Measurements from ENCODE around the gene TBC1D25.
"Not testable (repeated sequence)": the region's sequence is repeated elsewhere in the genome, so short reads cannot be mapped to it uniquely, and the experiment has no call there.

The TBC1D25 gene

DNA sequence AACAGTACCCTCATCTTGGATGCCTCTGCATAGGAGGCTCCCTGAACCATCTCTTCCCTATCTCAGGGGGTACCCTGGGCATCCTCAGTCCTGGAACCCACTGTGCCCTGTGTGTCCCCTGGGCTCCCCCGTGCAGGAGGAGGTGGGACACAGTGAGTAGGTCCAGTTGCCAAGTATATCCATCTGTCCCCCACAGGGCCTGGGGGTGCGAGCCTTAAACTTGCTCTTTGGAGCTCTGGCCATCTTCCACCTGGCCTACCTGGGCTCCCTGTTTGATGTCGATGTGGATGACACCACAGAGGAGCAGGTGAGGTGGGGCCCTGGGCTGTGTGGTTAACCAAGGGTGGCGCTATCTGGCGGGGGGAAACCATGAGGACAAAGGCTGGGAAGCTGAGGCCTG, 22.5 kb upstream of the TBC1D25 start:
- no peak for DNase-seq

DNA sequence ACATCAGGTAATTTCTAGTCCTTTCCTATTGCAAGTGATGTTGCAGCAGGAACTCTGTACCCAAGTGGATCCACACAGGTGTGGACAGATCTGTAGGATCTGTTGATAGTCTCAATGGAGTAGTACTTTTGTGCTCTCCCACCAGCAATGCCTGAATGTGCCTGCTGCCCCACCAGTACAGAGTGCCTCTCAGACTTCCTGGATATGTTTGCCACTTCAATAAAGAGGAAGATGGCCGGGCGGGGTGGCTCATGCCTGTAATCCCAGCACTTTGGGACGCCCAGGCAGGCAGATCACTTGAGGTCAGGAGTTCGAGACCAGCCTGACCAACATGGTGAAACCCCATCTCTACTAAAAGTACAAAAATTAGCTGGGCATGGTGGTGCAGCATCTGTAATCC, 20.0 kb upstream of the TBC1D25 start:
- not testable (repeated sequence) for DNase-seq

DNA sequence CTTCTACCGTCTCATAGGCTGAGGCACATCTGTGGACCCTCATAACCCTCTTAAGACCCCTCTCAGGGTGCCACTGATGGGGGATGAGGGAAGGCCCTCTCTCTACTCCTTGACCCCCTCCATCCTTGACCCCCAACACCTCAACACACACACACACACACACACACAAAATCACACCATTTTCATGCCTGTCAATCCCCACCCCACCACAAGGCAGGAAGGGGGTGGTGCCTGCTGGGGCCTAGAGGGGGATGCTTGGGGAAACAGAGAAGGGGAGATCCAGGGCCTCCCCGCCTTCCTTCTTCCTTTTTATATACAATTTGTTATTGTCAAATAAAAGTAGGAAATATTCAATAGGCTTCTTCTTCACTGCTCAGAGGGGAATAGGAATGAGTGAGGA, 19.1 kb upstream of the TBC1D25 start:
- DNase-seq: no peak

DNA sequence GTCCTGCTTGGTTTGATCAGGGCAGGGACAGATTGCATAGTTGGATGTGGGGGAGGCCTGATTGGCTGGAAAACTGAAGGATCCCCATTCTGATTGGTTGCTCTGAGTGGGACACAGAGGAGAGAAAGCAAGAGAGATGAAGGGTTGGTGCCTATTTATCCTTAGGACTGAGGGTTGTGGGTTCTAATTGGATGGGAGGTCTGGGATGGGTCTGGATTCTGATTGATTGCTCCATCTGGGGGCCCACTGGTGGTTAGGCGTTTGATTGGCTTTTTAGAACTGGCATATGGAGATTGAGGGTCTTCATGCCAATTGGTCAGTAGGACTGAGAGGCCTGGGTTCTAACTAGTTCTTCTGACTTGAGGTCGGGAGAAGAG, 18.6 kb upstream of the TBC1D25 start:
- no peak for DNase-seq

DNA sequence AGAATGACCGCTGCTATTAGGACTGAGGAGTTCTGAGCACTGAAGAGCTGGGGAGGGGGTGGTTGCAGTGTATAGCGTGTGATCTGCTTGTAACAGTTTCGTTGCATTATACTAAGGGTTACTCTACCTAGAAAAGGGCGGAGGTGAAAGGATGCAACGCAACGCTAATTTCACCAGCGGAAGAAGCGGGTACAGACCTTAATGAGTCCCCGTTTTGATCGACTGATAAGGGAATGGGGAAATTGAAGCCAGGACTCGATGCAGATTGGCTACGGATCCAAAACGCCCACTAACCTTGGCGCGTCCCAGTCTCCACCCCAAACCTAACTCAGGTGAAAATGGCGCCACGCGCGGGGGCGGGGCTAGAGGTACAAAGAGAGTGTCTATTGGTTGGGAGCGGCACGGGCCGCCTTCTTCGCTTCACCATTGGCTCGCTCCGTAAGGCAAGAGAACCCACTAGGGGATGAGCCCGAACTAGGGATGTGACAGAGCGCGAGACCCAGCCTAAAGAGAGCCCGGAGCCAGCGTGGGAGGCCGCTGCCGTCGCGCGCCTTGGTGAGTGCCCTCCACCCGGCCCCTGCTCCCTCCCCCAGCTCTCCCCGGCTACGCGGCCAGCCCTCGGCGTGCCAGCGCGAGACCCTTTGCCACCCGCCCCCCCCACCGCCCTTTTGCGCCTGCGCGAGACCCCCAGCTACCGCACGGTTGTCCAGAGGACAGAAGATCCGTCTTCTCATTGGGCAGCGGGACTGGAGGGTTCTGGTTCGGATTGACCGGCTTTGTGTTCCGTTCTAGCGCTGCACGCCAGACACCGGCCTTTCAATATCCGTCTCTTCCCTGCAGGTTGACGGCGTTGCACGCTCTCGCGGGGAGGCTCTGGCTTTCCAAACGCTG, 17.9 kb upstream of the TBC1D25 start, which contains the start of gene EBP:
Gene EBP, plus strand, starts transcription at position 456 of the 891 bp plus-strand sequence. CDS start 1,964 bp downstream, outside the sequence.
- peak; percentile 21 for DNase-seq

DNA sequence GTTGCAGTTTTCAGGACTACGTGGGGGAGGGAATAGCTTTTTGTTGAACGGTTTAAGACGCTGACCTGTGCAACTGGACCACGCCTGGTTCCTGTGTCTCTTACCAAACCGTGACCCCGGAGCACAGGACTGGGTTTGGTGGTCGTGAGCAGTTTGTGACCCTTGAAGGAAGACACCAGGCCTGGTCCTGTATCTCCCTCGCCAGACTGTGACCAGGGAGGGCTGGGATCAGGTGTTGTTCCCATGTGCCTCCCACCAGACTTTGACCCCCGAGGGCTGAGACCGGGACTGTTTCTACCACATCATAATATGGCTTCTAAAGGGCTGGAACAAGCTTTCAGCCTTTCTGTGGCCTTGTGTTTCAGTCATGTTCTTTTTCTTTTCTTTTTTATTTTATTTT, 17.2 kb upstream of the TBC1D25 start:
- no peak for DNase-seq

DNA sequence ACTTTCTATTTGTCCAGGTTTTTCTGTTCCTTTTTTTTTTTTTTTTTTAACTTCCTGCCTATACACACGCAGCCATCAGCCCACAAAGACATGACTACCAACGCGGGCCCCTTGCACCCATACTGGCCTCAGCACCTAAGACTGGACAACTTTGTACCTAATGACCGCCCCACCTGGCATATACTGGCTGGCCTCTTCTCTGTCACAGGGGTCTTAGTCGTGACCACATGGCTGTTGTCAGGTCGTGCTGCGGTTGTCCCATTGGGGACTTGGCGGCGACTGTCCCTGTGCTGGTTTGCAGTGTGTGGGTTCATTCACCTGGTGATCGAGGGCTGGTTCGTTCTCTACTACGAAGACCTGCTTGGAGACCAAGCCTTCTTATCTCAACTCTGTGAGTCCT, 15.8 kb upstream of the TBC1D25 start:
- DNase-seq: no peak

DNA sequence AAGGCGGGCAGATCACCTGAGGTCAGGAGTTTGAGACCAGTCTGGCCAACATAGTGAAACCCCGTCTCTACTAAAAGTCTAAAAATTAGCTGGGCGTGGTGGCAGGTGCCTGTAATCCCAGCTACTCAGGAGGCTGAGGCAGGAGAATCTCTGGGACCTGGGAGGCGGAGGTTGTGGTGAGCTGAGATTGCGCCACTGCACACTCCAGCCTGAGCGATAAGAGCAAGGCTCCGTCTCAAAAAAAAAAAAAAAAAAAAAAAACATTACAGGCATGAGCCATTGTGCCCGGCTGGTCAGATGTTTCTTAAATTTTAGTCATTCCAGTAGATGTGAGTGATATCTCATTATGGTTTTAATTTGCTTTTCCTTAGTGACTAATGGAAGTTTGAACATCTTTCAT, 13.7 kb upstream of the TBC1D25 start:
- not testable (repeated sequence) for DNase-seq

DNA sequence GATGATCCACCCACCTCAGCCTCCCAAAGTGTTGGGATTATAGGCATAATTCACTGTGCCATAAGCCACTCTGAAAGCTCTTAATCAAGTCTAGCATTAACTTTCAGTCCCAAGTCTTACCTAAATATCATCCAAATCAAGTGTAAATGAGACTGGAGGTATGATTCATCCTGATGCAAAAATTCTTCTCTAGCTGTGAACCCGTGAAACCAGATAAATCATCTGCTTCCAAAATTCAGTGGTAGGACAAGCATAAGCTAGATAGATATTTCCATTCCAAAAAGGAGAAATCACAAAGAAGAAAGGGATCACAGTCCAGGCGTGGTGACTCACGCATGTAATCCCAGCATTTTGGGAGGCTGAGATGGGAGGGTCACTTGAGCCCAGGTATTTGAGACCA, 8.8 kb upstream of the TBC1D25 start:
- no peak for DNase-seq

DNA sequence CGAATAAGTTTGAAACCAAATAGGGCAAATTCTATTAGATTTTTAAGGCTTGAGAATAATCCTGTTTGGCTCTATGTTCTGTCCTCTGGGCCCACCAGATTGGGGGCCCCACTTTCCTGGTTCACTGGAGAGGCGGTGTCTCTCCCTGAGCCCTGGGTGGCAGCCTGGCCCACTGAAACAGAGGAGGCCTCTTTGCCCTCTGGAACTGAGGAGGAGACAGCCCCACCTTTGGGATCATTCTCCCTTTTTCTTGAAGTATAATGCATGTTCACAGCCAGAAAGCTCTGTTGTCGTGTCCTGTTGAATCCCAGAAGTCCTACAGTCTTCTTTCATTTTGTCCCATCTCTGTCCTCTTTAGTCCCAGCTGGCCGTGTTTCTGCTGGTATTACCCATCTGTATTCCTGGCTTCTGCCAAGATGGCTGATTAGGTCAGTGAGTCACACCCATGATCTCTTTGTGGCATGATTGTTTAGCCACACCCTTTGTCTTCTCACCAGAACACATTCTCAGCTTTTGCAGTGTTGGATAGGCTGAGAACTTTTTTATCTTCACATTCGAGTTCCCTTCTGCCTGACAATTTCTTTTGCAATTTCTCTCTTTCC, 8.1 kb upstream of the TBC1D25 start:
- DNase-seq: no peak

DNA sequence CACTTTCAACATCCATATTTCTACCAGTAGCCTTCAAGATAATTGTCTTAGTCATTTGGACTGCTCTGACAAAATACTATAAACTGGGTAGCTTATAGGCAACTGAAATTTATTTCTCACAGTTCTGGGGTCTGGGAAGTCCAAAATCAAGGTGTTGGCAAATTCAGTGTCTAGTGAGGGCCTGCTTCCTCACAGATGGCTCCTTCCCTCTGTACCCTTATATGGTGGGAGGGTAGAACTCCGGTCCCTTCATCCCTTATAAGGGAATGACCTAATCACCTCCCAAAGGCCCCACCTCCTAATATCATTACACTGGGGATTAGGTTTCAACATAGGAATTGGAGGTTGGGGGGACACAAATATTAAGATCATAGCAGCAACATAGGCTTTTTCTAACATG, 7.4 kb upstream of the TBC1D25 start:
- DNase-seq: no peak

DNA sequence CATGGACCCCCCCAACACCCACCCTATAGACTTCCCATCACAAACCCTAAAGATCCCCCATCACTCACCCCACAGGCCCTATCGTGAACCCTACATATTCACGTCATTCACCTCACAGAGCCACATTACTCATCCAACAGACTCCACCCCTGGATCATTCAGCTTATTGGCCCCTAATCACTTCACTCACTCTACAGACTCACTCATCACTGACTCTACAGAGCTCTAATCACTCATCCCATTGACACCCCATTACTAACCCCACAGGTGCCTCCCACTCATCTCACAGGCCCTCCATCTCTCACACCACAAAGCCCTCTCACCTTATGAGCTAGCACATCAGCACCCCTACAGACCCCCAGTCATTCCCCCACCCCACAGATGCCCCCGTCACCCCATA, 6.3 kb upstream of the TBC1D25 start:
- no peak for DNase-seq

DNA sequence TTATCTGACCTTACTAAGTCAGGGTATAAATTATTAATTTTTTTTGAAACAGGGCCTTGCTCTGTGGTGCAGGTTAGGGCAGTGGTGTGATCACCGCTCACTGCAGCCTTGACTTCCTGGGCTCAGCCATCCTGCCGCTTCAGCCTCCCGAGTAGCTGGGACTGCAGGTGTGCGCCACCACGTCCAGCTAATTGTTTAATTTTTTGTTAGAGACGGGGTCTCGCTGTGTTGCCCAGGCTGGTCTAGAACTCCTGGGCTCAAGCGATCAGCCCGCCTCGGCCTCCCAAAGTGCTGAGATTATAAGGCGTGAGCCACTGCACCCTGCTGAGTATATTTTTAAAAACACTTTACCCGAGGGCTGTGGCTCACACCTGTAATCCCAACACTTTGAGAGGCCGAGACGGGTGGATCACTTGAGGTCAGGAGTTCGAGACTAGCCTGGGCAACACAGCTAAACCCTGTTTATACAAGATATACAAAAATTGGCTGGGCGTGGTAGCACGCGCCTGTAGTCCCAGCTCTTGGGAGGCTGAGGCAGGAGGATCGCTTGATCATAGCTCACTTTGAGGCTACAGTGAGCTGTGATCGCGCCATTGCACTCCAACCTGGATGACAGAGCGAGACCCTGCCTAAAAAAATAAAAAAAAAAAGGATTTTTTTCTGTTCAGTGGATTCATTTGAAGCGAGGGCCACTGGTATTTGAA, 721 bp upstream of the TBC1D25 start:
- no peak for DNase-seq

DNA sequence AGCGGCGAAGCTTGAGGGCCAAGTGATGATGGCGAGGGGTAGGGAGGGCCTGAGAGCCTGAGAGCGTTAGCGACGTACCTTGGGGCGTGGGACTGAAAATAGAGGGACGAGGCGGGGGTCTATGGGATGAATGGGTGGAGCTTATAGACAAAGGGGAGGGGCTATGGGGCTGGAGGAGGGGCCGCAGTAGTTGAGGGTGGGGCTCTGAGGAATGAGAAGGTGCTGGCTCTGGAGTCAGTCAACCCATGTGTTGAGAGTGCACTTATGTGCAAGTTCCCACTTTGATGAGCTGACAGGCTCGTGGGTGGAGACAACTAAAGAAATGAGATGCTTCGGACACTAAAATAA, 488 bp downstream of the TBC1D25 start:
- no peak for DNase-seq

DNA sequence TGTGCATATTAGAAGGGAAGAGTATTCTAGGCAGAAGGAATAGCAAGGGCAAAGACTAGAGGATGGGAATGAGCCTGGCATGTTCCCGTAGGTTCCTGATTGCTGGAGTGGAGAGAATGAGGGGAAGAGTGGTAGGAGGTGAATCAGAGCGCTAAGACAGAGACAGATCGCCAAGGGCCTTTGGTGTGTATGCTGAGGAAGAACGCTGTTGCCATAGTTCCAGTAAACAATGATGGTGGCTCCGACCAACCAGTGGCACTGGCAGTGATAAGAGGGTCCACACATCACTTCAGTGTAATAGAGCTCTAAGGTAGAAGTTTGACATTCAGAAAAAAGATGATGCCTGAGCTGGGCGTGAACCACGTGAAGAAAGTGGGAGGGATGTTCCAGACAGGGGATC, 966 bp downstream of the TBC1D25 start:
- no peak for DNase-seq

DNA sequence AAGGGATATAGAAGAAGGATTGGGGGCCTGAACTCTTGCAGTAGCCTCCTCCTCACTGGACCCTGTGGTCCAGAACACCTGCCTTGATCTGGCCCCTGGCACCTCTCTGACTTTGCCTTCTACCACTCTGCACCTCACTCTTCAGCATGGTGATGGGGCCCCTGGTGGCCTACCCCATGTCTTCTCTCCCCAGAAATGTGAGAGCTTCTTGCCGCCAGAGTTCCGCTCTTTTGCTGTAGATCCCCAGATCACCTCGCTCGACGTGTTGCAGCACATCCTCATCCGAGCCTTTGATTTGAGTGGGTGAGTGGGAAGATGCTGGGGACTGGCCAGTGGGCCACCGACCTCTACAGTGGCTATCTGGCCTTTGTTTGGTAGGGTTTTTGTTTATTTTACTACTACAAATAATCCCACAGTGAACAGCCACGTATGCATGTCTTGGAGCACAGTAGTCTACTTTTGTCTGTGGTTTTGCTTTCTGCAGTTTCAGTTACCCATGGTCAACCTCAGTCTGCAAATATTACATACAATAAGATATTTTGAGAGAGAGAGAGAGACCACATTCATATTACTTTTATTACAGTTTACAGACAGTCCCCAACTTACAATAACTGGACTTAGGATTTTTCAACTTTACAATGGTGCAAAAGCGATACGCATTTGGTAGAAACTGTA, 1.8 kb downstream of the TBC1D25 start:
- no peak for DNase-seq

DNA sequence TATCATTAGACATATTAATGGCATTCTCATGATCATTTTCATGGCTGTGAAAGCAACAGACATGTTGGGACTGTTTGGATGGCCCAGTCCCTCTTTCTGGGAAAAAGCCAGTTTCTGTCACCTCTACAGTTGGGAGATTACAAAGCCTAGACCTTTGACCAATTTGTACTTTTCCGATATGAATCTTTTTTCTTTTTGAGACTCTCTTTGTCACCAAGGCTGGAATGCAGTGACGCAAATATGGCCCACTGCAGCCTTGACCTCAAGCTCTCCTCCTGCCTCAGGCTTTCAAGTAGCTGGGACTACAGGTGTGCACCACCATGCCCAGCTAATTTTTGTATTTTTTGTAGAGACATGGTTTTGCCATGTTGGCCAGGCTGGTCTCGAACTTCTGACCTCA, 9.4 kb downstream of the TBC1D25 start:
- DNase-seq: no peak

DNA sequence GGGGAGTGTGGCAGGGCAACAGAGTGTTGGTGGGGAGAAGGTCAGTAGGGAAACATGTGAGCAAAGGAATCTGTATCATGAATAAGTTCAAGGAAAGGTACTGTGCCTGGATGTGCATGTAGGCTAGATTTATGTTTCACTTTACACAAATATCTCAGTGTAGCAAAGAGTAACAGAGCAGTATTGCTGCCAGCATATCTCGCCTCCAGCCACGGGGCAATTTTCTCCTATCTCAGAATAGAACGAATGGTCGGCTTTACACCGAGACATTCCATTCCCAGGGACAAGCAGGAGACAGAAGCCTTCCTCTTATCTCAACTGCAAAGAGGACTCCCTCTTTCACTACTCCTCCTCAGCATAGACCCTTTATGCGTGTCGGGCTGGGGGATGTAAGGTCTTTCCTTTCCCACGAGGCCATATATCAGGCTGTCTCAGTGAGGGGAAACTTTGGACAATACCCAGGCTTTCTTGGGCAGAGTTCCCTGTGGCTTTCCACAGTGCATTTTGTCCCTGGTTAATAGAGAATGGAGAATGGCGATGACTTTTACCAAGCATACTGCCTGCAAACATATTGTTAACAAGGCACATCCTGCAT, 16.3 kb downstream of the TBC1D25 start:
- DNase-seq: not testable (repeated sequence)

DNA sequence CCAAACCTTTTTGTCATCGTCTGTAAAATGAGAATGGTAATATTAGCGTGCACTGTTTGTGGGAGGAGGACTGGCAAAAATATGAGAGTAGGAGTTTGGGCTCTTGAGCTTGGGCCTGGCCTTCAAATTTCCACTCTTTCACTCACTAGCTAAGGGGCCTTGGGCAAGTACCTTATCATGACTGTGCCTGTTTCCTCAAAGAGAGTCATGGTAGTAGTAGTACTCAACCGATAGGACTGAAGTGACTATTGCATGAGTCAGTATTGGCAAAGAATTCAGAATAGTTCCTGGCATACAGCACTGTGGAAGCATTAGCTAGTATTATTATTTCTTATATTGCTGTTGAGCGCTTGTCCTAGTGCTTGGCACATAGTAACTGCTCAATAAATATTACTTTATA, 18.8 kb downstream of the TBC1D25 start:
- no peak for DNase-seq

DNA sequence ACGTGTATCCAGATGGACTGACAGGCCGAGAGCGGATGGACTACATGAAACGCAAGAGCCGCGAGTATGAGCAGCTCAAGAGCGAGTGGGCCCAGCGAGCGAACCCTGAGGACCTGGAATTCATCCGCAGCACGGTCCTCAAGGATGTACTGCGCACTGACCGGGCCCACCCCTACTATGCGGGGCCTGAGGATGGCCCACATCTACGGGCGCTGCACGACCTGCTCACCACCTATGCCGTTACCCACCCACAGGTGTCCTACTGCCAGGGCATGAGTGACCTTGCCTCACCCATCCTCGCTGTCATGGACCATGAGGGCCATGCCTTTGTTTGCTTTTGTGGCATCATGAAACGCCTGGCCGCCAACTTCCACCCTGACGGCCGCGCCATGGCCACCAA, 20.1 kb downstream of the TBC1D25 start:
- DNase-seq: no peak

DNA sequence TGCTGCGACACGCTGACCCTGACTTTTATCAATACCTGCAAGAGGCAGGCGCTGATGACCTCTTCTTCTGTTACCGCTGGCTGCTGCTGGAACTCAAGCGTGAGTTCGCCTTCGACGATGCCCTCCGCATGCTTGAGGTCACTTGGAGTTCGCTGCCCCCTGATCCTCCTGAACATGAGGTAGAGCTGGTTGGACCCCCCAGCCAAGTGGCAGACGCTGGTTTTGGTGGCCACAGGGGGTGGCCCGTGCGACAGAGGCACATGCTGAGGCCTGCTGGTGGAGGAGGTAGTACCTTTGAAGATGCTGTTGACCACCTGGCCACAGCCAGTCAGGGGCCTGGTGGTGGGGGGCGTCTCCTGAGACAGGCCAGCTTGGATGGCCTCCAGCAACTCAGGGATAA, 20.5 kb downstream of the TBC1D25 start:
- DNase-seq: no peak

DNA sequence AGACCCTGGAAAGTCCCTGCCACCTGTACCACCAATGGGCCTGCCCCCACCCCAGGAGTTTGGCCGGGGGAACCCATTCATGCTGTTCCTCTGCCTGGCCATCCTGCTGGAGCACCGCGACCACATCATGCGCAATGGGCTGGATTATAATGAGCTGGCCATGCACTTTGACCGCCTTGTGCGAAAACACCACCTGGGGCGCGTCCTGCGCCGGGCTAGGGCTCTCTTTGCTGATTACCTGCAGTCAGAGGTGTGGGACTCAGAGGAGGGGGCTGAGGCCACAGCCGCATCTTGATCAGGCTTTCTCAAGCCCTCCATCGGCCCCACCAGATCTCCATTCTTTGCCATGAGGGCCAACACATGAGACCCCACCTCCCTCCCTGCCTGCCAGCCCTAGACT, 21.2 kb downstream of the TBC1D25 start:
- DNase-seq: no peak

DNA sequence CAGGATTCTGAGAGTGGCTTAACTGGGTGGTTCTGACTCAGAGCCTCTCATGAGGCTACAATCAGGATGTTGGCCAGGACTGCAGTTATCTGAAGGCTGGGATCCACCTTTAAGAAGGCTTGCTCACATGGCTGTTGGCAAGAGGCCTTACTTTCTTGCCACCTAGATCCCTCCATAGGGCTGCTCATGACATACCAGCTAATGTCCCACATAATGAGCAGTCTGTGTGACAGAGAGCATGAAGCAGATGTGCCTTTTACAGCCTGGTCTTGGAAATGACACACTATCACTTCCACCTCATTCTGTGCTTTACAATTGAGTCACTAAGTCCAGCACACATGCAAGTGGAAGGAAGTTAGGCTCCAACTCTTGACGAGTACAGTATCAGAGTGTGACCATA, 30.4 kb downstream of the TBC1D25 start:
- DNase-seq: no peak

Data from GOT3 (cell line).